Activated T-helper 1 cell treated with Interleukin-2 at 50 U/mL for 16 hours (primary cell): Measurements from ENCODE around the gene ASAP2.

Experiments used
- DNase-seq: peaks from one replicate; pipeline ENCODE4 v3.0.0-alpha.2; 2020; ENCODE audit warnings: low read depth

The ASAP2 gene

GRCh38 chr2:9403924-9404323 lies 197.3 kb downstream of the ASAP2 start:
- DNase-seq = no peak

- no peak for DNase-seq
These were observed 197.8 kb downstream of the ASAP2 start for GRCh38 chr2:9404451-9404850.

GRCh38 chr2:9405636-9406035 lies 199.0 kb downstream of the ASAP2 start:
- no peak for DNase-seq

DNA sequence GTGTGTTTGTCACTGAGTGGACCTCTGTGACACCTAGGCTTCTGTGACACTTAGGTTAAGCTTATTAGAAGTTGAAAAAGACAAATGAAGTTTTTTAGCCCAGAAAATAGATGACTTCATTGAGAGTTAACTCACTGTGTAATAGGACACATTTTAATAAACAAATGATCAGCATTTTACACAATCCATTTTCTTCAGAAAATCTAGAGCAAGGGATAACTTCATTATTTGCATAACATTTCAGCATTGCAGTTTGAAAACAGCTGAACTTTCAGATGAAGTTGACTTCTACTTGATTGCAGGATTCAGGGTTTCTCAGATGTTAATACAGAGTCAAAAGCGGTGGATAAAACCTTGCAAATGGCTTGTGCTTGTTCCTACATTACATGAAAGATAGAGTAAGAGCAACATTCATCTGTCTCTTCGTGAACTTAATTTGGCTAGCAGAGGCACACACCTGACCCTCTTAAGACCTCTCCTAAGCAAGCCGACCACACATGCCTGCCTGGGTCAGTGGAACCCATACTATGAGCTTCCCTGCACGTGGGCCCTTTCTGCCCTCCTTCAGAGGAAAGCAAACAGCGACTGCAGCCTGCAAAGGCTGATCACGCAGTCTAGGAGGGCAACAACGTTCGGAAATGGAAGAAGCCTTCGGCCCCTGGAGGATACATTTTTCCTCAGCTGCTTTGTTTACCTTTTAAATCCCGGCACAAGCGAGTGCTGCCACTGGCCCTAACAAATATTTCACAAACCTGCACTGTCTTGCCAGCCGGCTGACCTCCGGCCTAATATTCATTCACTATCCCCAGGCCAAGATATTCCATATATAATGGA lies 200.1 kb downstream of the ASAP2 start:
- DNase-seq = no peak

GRCh38 chr2:9407363-9407811 lies 200.8 kb downstream of the ASAP2 start:
- DNase-seq = no peak

DNA sequence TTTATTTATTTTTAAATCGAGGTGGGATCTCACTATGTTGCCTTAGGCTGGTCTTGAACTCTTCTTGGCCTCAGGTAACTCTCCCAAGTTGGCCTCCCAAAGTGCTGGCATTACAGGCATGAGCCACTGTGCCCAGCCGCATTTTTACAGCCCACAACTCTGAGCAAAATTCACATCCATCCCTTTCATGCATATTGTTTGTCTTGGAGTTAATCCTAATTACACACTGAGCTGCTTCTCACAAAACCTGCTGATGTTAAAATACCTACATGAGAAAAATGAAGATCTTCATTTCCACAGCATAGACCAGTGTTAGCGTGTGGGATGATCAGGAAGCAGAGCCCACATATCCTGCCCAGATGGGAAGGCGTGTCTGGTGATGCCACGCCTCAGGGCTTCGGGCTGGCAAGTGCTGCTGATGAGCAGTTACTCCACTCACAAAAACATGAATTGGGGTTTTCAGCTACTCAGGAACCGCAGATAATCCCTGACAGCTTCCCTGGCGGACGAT lies 202.1 kb downstream of the ASAP2 start:
- DNase-seq = no peak

GRCh38 chr2:9410108-9410507 lies 203.5 kb downstream of the ASAP2 start:
- DNase-seq = no peak

- no peak for DNase-seq
These were observed 206.2 kb downstream of the ASAP2 start for GRCh38 chr2:9412781-9413180.

- no peak for DNase-seq
These were observed 209.0 kb downstream of the ASAP2 start for GRCh38 chr2:9415516-9416169.

DNA sequence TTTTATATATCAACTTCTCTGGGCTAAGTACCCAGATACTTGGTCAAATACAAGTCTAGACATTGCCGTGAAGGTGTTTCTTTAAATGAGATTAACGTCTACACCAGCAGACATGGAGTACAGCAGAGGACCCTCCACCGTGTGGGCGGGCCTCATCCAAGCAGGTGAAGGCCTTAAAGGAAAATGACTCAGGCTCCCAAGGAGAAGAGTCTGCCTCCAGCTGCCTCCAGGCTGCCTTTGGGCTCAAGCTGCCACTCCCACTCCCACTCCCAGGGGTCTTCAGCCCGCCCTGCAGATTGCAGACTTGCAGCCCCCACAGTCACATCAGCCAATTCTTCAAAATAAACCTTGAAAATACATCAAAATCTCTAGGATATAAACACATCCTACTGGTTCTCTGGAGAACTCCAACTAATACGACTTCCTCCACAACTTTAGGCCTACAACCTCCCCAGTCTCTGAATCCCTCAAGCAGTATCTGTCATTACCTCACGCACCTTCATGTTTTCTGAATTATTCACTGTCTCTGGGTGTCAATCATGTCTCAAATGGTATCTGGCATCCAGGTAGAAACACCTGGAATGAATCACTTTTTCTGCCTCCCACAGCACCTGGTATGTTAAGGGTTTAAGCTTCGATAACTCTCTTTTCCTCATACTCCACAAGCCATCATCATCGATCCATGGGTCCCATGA lies 209.8 kb downstream of the ASAP2 start:
- DNase-seq = no peak

DNA sequence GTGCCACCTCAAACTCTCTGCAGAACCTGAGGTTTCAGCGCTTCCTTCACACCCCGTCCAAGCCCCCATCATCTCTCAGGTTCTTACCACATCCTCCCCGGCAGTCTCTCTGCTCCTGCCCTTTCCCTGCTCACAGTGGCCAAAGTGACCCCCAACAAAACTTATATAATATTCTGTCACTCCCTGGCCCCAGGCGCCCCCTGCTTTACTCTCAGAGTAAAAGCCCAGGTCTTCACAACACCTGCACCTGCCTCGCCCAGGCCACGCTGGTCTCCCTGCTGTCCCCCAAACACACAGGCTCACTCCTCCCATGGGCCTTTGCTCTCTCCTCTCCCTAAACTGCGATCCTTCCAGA lies 210.3 kb downstream of the ASAP2 start:
- no peak for DNase-seq

DNA sequence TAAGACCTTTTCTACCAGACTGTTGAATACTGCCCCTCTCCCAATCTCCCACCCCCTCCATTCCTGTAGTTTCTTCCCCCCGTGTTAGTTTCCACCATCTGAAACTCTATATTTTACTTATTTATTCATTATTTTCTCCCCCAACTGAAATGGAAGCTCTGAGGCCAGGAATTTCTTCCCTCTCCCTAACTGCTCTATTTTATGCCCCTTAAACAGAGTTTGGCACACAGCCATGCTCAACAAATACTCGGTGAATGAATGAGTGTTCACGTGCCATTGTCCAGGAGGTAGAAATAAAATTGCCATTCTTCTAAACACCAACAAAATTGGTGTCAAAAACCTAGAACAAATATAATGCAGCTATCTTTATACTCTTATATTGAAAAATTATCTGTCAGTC lies 211.1 kb downstream of the ASAP2 start:
- no peak for DNase-seq

DNA sequence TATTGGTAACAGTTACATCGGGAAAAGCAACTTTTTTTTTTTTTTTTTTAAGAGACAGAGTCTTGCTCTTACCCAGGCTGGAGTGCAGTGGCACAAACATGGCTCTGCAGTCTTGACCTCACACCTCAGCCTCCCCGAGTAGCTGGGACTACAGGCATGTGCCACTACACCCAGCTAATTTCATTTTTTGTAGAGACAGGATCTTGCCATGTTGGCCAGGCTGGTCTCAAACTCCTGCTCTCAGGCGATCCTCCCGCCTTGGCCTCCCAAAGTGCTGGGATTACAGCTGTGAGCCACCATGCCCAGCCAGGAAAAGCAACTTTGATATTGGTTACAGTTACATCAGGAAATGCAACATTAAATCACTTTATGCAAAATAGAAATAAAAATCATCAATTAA lies 212.1 kb downstream of the ASAP2 start:
- DNase-seq = no peak

DNA sequence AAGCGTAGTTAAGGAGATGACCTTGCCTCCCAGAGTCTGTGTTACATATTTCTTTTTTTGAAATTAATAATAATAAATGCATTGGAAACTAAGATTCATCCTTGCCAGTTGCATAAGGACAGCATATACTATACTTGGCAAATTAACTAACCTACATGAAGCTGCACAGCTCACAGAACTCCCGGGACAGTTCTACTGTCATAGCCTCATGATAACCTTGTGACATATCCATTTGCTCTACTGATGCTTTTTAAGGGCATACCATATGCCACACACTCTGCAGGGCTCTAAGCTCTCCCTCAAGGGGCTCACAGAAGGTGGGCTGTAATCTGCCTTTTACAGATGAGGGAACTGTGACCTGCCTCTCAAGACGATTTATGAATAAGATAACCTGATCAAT lies 212.9 kb downstream of the ASAP2 start:
- no peak for DNase-seq

GRCh38 chr2:9420495-9420894 lies 213.9 kb downstream of the ASAP2 start:
- no peak for DNase-seq

DNA sequence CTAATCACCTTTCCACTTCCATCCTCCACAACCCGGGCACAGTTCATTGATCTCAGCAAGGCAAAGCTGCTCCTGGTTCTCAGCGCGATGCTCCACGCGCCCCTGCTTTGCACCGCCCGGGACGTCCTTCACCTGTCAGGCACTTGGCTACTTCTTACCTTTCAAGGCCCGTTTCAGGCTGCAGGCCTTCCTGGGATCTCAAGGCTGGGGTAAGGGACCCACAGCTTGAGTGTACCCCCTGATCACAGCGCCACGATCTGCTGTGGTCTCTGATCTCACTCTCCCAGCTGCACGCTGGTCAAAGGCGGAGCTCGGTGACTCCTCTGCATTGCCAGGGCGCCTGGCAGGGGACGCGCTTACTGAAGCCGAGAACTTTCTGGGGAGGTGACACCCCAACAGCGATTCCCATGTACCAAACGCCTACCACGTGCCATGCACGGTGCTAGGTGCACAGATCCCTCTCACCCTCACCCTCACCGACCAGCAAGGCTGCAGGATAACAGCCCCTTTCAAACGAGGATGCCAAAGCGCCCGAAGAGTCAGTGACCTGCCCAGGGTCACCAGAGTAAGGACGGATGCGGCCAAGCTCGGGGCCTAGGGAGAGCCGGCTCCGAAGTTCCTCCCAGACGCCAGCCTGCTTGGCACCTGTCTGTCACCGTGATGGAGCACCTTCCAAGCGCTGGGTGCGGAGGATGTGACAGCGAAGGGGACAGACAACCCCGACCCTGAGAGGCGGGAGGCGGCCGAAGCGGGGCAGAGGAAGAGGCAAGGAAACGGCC lies 215.9 kb downstream of the ASAP2 start:
- peak; percentile 8 for DNase-seq

GRCh38 chr2:9423100-9423921 lies 216.7 kb downstream of the ASAP2 start, which contains the start of the genes CPSF3 and ITGB1BP1:
CPSF3 (plus strand) TSS chr2:9423654; CDS start chr2:9423774, 120 bp downstream.
ITGB1BP1 (minus strand) TSS chr2:9423528; CDS start chr2:9418697, 4,831 bp downstream.
- peak; percentile 94 for DNase-seq

GRCh38 chr2:9423922-9424272 lies 217.3 kb downstream of the ASAP2 start:
- DNase-seq = peak; percentile 4

DNA sequence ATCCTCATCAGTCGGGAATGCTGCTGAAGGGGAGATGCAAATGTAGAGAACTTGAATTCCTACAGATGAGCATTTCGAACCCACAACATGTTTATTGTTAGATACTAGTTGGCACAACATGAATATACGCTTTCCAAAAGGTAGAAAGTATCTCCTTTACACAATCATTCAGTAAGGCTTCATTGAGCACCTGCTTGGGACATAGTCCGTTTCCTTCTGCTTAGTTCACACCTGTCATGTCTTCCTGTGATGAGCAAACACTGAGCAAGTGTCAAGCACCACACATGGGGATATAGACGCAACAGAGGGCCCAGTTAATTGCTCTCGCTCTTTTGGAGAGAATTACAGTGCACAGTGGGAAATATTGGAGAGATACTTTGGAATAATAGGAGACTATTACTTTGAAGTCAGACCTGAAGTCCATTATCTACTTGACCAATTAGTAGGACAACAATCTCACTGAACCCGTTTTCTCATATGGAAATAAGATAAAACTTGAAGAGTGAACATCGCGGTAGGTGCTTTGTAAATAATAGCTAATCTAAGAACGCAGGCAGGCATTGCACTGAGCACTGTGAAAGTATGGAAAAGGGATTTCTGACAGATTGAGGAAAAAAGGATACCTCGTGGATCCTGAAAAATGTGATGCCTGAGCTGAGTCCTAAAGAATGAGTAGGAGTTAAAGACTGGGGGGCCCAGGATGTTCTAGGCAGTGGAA lies 218.0 kb downstream of the ASAP2 start:
- no peak for DNase-seq

- no peak for DNase-seq
These were observed 222.5 kb downstream of the ASAP2 start for GRCh38 chr2:9428965-9429577.
